ENCODE results near the gene CSRP2. TPM values are rescaled to one million over a fixed set of nuclear protein-coding genes. Genes with fewer than 3 reads are reported as not detected.
A peak's percentile ranks its signal among the peaks of the same experiment; 100 is the strongest.

The CSRP2 gene
- total RNA-seq, 2 donors from 2014 or later = 75.0 to 93.5 TPM

DNA sequence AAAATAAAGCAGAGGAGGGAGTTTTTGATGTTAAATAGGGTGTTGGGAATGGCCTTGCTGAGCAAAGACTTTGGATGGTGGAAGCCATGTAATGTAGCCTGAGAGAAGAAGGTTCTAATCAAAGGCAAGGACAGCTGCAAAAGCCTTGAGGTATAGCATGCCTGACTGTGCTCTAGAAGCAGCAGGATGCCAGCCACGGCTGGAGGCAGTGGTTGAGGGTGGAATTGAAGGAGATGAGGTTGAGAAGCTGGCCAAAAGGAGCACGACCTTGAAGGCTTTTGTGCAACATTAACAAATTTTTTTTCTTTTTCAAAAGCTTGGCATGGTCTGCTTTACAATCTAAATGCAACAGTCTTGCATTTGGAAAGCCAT, 42.3 kb upstream of the CSRP2 start:
- Histone ChIP-seq H3K27me3 (replicated peaks; ENCODE audit: insufficient read depth) (no peaks in the 10 kb centered on the region), H3K36me3 (no peaks in the 10 kb centered on the region), H3K27ac (peak overlapping the region; percentile 79 to 81), H3K9me3 (no peaks in the 10 kb centered on the region), H3K4me1 (ENCODE audit: control insufficient read depth in 1 of 2, low read depth in 2 of 2) (peaks cover 18 to 52% of the 10 kb centered on the region in 2 donors), H3K4me3 (no peak overlapping the region)
- ATAC-seq (ENCODE audit: insufficient number of reproducible peaks, low FRiP score, low read depth) (no peak), DNase-seq (ENCODE audit: low spot score) (no peak)
- TF ChIP-seq, protein P1, sequence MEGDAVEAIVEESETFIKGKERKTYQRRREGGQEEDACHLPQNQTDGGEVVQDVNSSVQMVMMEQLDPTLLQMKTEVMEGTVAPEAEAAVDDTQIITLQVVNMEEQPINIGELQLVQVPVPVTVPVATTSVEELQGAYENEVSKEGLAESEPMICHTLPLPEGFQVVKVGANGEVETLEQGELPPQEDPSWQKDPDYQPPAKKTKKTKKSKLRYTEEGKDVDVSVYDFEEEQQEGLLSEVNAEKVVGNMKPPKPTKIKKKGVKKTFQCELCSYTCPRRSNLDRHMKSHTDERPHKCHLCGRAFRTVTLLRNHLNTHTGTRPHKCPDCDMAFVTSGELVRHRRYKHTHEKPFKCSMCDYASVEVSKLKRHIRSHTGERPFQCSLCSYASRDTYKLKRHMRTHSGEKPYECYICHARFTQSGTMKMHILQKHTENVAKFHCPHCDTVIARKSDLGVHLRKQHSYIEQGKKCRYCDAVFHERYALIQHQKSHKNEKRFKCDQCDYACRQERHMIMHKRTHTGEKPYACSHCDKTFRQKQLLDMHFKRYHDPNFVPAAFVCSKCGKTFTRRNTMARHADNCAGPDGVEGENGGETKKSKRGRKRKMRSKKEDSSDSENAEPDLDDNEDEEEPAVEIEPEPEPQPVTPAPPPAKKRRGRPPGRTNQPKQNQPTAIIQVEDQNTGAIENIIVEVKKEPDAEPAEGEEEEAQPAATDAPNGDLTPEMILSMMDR (IDR thresholded peaks at IDR 0.05) = no peak

DNA sequence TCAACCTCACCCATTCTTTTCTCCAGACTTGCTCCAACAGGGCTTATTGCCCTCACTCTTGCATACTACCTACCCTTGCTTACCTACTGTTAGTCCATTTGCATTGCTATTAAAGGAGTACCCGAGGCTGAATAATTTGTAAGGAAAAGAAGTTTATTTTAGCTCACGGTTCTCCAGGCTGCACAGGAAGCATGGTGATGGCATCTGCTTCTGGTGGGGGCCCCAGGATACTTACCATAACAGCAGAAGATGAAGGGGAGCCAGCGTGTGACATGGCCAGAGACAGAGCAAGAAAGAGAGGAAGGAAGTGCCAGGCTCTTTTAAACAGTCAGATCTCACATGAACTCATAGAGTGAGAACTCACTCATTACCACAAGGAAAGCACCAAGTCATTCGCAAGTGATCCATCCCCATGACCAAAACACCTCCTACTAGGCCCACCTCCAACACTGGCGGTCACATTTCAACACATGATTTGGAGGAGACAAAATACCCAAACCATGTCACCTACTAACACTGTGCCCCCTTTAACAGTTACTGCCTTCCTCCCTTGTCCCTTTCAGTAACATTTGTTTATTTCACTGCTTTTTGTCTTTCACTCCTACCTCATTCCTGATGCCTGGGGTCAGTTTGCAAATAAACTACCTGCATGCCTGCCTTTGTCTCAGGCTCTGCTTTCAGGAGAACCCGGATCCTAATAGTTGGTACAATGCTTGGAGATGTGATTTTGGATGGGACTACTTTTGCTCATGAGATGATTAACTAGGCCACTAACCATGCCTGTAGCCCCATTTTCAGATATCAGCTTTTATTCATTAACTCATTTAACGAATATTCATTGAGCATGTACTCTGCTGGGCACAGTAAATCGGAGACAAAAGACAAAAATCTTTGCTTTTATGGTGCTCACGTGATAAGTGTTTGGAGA, 41.6 kb upstream of the CSRP2 start:
- no peak for DNase-seq (ENCODE audit: low spot score)
- Histone ChIP-seq H3K27me3 (replicated peaks; ENCODE audit: insufficient read depth) (no peaks in the 10 kb centered on the region), H3K4me1 (ENCODE audit: control insufficient read depth in 1 of 2, low read depth in 2 of 2) (peaks cover 18 to 55% of the 10 kb centered on the region in 2 donors), H3K4me3 (no peak overlapping the region), H3K36me3 (no peaks in the 10 kb centered on the region), H3K9me3 (no peaks in the 10 kb centered on the region), H3K27ac (peak overlapping the region; percentile 79 to 81)
- ATAC-seq (ENCODE audit: insufficient number of reproducible peaks, low FRiP score, low read depth) = no peak
- TF ChIP-seq, protein P1 (IDR thresholded peaks at IDR 0.05) = no peak

DNA sequence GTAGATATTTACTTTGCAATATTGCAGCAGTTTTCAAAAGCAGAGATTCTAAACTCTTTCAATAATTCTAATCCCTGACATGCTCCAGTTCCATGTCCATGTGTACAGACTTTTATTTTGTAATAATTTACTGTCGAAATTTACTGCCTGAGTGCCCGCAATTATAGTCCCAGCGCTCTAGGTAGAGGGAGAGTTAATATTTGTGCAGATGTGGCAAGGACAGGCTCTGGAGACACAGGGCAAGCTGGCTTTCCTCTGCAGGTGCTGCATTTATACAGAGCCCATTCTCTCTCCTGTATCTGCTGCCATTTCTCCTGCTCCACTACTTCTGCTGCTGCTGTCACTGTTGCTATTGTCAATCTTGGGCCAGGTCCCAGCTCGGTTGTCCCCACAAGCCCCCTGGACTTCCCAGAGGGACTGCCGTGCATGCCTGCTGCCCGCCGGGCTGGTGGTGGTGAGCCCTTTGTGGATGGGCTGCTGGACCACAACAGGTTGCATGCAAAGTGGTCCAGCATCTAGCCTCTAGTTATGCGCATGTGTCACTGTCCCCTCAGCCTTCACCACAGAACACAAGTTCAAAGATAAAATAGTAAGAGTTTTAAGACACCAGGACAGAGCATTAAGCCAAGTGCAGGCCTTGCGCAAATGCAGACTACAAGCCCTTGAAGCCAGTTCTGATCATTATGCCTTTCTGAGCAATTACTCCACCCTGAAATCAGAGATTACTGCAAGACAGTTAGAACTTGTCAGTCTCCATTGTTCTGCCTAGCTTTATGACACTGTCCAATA, 40.8 kb upstream of the CSRP2 start:
- H3K9me3 ChIP-seq = no peaks in the 10 kb centered on the region
- no peak for ATAC-seq (ENCODE audit: insufficient number of reproducible peaks, low FRiP score, low read depth)
- DNase-seq (ENCODE audit: low spot score) = no peak
- H3K4me1 ChIP-seq (ENCODE audit: control insufficient read depth in 1 of 2, low read depth in 2 of 2) = peaks cover 23 to 64% of the 10 kb centered on the region in 2 donors
- TF ChIP-seq, protein P1 (IDR thresholded peaks at IDR 0.05) = no peak
- H3K4me3 ChIP-seq = no peak overlapping the region
- peak overlapping the region; percentile 79 to 81 for H3K27ac ChIP-seq
- H3K36me3 ChIP-seq = no peaks in the 10 kb centered on the region
- H3K27me3 ChIP-seq (replicated peaks; ENCODE audit: insufficient read depth) = no peaks in the 10 kb centered on the region

DNA sequence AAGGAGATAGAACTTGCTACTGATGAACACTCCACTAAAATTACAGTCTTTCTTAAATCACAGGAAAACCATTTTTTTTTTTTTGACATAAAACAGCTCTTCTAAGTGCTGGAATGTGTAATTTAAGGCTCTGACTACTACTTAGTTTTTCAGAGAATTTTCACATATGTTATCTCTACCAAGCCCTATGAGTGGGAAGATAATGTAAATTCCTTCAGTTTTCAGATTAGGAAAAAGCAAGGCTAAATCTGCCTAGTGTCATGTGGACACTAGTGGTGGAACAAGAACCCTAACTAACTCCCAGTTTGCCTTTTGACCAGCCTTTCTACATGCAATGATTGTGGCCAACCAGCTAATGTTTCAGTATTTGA, 37.3 kb upstream of the CSRP2 start:
- Histone ChIP-seq H3K4me3 (no peak overlapping the region), H3K4me1 (ENCODE audit: control insufficient read depth in 1 of 2, low read depth in 2 of 2) (peaks cover 18 to 63% of the 10 kb centered on the region in 2 donors), H3K9me3 (no peaks in the 10 kb centered on the region), H3K36me3 (no peaks in the 10 kb centered on the region), H3K27ac (peak overlapping the region; percentile 52 to 70), H3K27me3 (replicated peaks; ENCODE audit: insufficient read depth) (no peaks in the 10 kb centered on the region)
- TF ChIP-seq, protein P1 (IDR thresholded peaks at IDR 0.05) = no peak
- DNase-seq (ENCODE audit: low spot score) (no peak), ATAC-seq (ENCODE audit: insufficient number of reproducible peaks, low FRiP score, low read depth) (no peak)
